GM12873 (cell line): Measurements from ENCODE around the gene PODXL.

Source experiments
- TF ChIP-seq, protein P1 (sequence below): IDR thresholded peaks from 2 replicates; pipeline ENCODE4 v1.5.1; 2012; ENCODE audit warnings: low read depth, mild to moderate bottlenecking, moderate library complexity, low read length, control low read depth; ENCODE audit not compliant: insufficient read depth; ENCODE audit errors: missing control alignments

PODXL gene

DNA sequence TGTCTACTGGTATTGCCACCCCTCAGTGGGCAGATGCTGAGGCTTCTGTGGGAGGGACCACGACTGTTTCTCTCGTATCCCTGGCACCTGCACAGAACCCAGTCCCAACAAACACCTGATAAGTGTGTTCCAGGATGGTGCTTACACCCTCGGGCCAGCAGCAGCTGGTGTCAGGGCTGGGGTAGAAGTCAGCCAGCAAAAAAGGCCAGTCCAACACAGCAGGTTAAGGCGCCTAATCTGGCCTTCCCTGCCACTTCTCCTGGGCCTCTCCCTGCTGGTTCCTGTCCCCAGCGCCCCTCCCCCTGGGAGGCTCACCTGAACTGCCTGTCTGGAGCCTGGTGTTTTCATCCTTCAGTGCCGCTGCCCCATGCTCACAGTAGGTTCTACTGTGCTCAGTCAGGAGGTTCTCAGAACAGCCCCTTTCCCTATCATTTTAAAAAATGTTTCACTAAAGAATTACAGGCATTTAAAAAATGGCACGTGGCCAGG, 20.0 kb downstream of the PODXL start:
- TF ChIP-seq, protein P1, sequence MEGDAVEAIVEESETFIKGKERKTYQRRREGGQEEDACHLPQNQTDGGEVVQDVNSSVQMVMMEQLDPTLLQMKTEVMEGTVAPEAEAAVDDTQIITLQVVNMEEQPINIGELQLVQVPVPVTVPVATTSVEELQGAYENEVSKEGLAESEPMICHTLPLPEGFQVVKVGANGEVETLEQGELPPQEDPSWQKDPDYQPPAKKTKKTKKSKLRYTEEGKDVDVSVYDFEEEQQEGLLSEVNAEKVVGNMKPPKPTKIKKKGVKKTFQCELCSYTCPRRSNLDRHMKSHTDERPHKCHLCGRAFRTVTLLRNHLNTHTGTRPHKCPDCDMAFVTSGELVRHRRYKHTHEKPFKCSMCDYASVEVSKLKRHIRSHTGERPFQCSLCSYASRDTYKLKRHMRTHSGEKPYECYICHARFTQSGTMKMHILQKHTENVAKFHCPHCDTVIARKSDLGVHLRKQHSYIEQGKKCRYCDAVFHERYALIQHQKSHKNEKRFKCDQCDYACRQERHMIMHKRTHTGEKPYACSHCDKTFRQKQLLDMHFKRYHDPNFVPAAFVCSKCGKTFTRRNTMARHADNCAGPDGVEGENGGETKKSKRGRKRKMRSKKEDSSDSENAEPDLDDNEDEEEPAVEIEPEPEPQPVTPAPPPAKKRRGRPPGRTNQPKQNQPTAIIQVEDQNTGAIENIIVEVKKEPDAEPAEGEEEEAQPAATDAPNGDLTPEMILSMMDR: no peak

DNA sequence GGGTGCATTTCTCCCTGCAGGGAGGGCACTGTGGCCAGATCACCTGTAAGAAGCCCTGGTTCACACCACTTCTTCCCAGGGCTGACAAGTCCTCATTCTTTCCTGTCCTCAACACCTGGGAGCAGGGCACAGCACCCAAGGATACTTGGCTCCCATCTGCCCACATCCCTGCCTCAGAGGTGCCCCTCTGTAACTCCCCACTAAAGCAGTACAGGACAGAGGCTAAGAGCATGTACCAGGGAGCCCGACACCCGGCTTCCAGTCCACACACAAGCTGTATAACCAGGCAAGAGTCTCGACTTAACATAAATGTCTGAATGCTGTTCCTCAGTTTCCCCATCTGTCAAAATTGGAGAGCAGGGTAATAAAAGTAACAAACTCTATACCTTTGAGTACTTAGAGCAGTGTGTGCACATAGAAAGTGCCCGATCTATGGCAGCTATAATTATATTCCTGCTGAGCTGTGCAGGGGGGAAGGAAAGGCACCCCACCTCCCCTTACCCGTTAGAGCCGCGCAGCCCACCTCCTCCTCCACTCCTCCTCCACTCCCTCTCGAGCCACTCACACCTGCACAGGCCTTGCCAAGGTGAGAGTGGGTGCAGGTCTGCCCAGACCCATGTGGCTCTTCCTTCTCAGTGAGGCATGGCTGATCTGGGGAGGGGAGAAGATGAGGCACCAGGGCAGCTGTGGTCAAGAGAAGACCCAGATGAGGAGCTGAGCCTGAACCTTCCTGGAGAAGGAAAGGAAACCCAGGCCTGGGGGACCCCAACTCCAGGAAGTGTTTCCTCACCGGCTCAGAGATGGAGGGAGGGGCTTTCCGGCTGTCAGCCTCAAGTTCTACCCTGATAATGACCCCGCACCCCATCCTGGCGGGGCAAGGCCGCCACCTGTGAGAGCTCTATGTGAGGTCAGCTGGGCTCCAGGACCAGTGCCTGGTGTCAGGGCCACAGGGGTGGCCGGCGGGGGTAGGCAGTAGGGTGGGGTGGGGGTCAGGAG, 22.6 kb downstream of the PODXL start:
- TF ChIP-seq, protein P1: no peak

DNA sequence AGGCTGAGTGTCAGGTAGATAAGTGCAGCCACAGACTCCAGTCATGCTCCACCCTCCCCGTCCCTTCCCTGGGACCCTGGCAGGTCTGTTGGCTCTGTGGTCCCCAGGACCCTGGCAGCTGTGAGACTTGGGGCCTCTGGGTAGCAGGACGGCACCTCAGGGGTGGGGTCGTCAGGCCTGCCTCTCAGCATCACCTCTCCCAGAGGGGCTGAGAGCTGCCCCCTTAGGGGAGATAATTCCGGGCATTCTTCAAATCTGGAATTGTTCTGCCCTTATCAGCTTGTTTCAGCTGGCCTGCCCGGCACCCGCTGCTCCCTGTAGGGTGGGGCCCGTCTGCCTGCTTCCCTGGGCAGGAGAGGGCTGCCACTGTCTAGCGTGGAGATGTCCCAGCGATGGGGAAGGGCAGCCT, 23.3 kb downstream of the PODXL start:
- TF ChIP-seq, protein P1: no peak

DNA sequence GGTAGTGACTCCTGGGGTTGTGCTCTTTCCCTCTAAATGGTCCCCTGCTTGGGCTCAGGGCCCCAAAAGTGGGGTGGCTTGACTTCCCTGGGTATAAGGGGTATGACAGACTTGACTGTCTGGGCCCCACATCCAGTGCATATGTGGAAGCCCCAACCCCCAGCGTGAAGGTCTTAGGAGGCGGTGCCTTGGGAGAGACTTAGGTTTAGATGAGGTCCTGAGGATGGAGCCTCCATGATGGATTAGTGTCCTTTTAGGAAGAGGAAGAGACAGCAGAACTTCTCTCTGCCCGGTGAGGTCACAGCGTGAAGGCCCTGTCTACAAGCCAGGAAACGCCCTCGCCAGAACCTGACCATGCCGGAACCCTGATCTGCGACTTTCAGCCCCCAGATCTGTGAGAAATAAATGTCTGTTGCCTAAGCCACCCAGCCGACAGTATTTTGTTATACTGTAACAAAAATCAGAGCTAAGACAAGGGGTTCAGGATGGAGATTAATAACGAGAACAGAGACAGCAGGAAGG, 23.8 kb downstream of the PODXL start:
- TF ChIP-seq, protein P1: no peak

GRCh38 chr7:131530137-131530536, 26.3 kb downstream of the PODXL start:
- TF ChIP-seq, protein P1: no peak

DNA sequence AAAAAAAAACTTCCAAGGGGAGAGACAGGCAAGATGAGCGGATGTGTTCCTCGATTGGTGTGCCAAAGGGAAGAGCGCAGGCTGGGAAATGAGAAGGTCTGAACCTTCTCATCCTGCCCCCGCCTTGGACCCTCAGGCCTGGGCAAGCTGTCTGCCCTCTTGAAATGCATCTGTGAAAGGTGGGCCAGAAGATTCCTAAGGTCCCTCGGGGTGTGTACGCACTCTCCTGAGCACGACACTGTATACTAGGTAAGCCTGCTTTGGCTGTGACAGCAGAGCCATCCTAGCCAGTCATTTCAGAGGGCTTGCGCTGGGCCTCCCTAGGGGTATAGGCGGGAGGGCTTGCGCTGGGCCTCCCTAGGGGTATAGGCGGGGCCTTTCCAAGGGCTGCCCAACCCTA, 26.8 kb downstream of the PODXL start:
- TF ChIP-seq, protein P1: no peak

DNA sequence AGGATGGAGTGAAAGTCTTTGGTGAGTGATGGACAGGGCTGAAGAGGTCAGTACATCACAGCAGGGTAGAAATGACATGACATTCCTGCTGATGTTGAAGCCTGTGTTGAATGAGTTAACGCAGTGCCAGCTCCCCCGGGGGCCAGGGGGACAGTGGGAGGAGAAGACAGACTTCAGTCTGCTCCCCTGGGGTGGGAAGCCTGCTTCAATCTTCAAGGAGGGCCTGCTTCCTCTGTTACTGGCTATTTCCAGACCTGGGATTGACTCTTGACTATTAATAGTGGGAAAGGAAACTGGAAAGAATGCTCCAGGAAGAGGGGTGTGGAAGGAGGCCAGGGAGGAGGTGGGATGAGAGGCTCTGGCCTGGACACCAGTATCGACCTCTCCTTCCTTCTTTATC, 27.2 kb downstream of the PODXL start:
- TF ChIP-seq, protein P1: no peak
